Measurements from ENCODE around the gene IFIT2. TPM values are rescaled to one million over a fixed set of nuclear protein-coding genes. Genes with fewer than 3 reads are reported as not detected.

The IFIT2 gene
- total RNA-seq, 1 experiment from 2014 or later = 1.0 TPM

DNA sequence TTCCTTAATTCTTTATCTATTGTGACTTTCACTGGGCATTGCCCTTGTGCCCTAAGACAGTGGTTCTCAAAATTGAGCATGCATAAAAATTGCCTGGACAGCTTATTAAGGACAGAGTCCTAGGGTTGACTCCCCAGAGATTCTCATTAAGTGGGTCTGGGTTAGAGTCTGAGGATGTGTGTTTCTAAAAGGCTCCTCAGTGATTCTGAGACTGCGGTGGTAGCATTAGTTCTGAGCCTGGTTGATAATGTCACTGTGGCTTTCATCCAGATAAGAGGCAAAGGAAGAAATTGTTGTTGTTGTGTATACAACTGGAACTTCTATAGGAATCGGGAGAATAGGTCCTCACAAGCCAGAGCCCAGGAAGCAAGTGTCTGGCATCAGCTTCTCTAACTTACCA is 1.3 kb downstream of the IFIT2 start (continued):
- no peak for TF ChIP-seq RAD21 (IDR thresholded peaks at IDR 0.05; ENCODE audit: low read depth)
- no peak for TF ChIP-seq CEBPB (IDR thresholded peaks at IDR 0.05; ENCODE audit: low read depth)
- no peak for TF ChIP-seq CBX3 (IDR thresholded peaks at IDR 0.05; ENCODE audit: low read depth)
- TF ChIP-seq ELF1 (IDR thresholded peaks at IDR 0.05; ENCODE audit: borderline replicate concordance, low read depth) = no peak
- no peak for TF ChIP-seq TCF7L2 (IDR thresholded peaks at IDR 0.05; ENCODE audit: borderline replicate concordance, extremely low read depth, insufficient read depth, insufficient read length)

DNA sequence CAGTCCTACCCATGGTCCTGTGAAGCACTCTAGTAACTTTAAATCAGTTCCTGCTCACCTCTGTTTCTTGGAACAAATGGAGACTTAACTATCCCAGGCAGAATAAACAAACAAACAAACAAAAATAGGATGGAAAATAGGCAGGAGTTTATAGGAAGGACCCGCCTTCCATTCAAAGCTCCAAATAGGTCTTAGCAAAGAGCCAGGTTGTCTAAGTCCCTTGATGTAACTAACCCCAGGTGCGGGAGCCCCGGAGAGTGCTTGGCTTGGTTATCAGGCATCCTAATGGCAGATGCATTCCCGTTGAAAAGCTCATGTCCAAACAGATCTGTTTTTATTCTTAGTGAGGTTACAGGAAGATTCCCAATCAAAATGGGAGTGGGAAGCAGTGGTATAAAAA is 2.2 kb downstream of the IFIT2 start:
- ATAC-seq = no peak
- ChIA-PET CTCF (no interaction called here), RAD21 (ENCODE audit: low non-redundant PET in 1 of 2, low total read pairs in 2 of 2, uncharacterized antibody in 2 of 2, unreplicated experiment in 2 of 2) (no interaction called here), POLR2A (no interaction called here)
- no peaks in the 10 kb centered on the region for H3K79me2 ChIP-seq (ENCODE audit: insufficient read depth, low read length)
- intact Hi-C loops (cut with micrococcal nuclease) = no loop called here
- H2AFZ ChIP-seq (ENCODE audit: low read depth, low read length, poor library complexity, severe bottlenecking) = no peak overlapping the region
- H3K4me2 ChIP-seq (ENCODE audit: low read length) = no peak overlapping the region
- H3K9me3 ChIP-seq (ENCODE audit: control insufficient read depth in 1 of 2, insufficient read depth in 1 of 2, low read depth in 1 of 2, low read length in 2 of 2) = no peaks in the 10 kb centered on the region
- peaks cover 0 to 17% of the 10 kb centered on the region in 2 experiments; a peak in 2 of 4 replicates for H3K4me1 ChIP-seq (ENCODE audit: control insufficient read depth in 1 of 2, insufficient read depth in 2 of 2, low read length in 2 of 2)
- no peak overlapping the region for H3K27ac ChIP-seq (ENCODE audit: low read depth, low read length)
- H3K9ac ChIP-seq (ENCODE audit: low read length) = no peak overlapping the region
- no peaks in the 10 kb centered on the region for H3K9me2 ChIP-seq (ENCODE audit: insufficient read depth)
- no peaks in the 10 kb centered on the region for H3K36me3 ChIP-seq (ENCODE audit: control insufficient read depth in 1 of 2, insufficient read depth in 2 of 2, low read length in 2 of 2)
- no peak for TF ChIP-seq ZFX (IDR thresholded peaks at IDR 0.05)
- no peak for TF ChIP-seq ELF1 (IDR thresholded peaks at IDR 0.05; ENCODE audit: borderline replicate concordance, low read depth)
- TF ChIP-seq JUND (IDR thresholded peaks at IDR 0.05) = no peak
- TF ChIP-seq FOSL1 (IDR thresholded peaks at IDR 0.05; ENCODE audit: low read depth) = no peak
- TF ChIP-seq, protein P1, sequence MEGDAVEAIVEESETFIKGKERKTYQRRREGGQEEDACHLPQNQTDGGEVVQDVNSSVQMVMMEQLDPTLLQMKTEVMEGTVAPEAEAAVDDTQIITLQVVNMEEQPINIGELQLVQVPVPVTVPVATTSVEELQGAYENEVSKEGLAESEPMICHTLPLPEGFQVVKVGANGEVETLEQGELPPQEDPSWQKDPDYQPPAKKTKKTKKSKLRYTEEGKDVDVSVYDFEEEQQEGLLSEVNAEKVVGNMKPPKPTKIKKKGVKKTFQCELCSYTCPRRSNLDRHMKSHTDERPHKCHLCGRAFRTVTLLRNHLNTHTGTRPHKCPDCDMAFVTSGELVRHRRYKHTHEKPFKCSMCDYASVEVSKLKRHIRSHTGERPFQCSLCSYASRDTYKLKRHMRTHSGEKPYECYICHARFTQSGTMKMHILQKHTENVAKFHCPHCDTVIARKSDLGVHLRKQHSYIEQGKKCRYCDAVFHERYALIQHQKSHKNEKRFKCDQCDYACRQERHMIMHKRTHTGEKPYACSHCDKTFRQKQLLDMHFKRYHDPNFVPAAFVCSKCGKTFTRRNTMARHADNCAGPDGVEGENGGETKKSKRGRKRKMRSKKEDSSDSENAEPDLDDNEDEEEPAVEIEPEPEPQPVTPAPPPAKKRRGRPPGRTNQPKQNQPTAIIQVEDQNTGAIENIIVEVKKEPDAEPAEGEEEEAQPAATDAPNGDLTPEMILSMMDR (IDR thresholded peaks at IDR 0.05 in 2 of 3, conservative IDR thresholded peaks at IDR 0.05 in 1 of 3; ENCODE audit: borderline replicate concordance in 1 of 3, insufficient read depth in 1 of 3, low read depth in 2 of 3, low read length in 2 of 3) = no peak
- no peak for TF ChIP-seq TCF7L2 (IDR thresholded peaks at IDR 0.05; ENCODE audit: borderline replicate concordance, extremely low read depth, insufficient read depth, insufficient read length)
- TF ChIP-seq, protein P2, sequence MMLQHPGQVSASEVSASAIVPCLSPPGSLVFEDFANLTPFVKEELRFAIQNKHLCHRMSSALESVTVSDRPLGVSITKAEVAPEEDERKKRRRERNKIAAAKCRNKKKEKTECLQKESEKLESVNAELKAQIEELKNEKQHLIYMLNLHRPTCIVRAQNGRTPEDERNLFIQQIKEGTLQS (IDR thresholded peaks at IDR 0.05) = no peak
- no peak for TF ChIP-seq EGR1 (IDR thresholded peaks at IDR 0.05; ENCODE audit: low read depth)
- no peak for TF ChIP-seq POLR2A (IDR thresholded peaks at IDR 0.05; ENCODE audit: borderline replicate concordance, extremely low read depth, insufficient read depth, insufficient read length)
- TF ChIP-seq, protein P3, sequence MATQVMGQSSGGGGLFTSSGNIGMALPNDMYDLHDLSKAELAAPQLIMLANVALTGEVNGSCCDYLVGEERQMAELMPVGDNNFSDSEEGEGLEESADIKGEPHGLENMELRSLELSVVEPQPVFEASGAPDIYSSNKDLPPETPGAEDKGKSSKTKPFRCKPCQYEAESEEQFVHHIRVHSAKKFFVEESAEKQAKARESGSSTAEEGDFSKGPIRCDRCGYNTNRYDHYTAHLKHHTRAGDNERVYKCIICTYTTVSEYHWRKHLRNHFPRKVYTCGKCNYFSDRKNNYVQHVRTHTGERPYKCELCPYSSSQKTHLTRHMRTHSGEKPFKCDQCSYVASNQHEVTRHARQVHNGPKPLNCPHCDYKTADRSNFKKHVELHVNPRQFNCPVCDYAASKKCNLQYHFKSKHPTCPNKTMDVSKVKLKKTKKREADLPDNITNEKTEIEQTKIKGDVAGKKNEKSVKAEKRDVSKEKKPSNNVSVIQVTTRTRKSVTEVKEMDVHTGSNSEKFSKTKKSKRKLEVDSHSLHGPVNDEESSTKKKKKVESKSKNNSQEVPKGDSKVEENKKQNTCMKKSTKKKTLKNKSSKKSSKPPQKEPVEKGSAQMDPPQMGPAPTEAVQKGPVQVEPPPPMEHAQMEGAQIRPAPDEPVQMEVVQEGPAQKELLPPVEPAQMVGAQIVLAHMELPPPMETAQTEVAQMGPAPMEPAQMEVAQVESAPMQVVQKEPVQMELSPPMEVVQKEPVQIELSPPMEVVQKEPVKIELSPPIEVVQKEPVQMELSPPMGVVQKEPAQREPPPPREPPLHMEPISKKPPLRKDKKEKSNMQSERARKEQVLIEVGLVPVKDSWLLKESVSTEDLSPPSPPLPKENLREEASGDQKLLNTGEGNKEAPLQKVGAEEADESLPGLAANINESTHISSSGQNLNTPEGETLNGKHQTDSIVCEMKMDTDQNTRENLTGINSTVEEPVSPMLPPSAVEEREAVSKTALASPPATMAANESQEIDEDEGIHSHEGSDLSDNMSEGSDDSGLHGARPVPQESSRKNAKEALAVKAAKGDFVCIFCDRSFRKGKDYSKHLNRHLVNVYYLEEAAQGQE (IDR thresholded peaks at IDR 0.05; ENCODE audit: low read depth) = no peak
- no peak for TF ChIP-seq SIN3A (IDR thresholded peaks at IDR 0.05; ENCODE audit: low read depth)
- TF ChIP-seq CEBPB (IDR thresholded peaks at IDR 0.05; ENCODE audit: low read depth) = no peak
- no peak for TF ChIP-seq ZNF274 (IDR thresholded peaks at IDR 0.05; ENCODE audit: low read depth, low read length)
- BruUV-seq (replicated peaks) = no TSS peak
- H3K4me3 ChIP-seq (replicated peaks in 1 of 2; ENCODE audit: low read depth in 1 of 2, low read length in 2 of 2) = no peak overlapping the region
- no peaks in the 10 kb centered on the region for H3K27me3 ChIP-seq (ENCODE audit: insufficient read depth, low read length)
- no peak for DNase-seq (ENCODE audit: low read depth, low spot score)
- no peaks in the 10 kb centered on the region for H4K20me1 ChIP-seq (ENCODE audit: insufficient read depth)

Measured in HCT116 (cell line).